B cell (primary cell): Measurements from ENCODE around the gene ZMYM2. TPM values are rescaled to one million over a fixed set of nuclear protein-coding genes. Genes with fewer than 3 reads are reported as not detected.

Experiments
- ATAC-seq: fragments of 200-7000 bp; cut with Tn5 transposase; one replicate; pipeline ENCODE4 v1.10.0; 2021; ENCODE audit warnings: low read depth, mild to moderate bottlenecking, moderate number of reproducible peaks, moderate library complexity
- CTCF ChIA-PET: fragments of 350-600 bp; sonication (Branson Sonifier 250); formaldehyde crosslinking; loops from one replicate; lab custom pipeline; 2021; ENCODE audit warnings: antibody characterized with exemption, inconsistent platforms; lab: Charles Lee
- POLR2A ChIA-PET: fragments of 350-600 bp; sonication (Branson Sonifier 250); formaldehyde crosslinking; loops from one replicate; lab custom pipeline; 2021; ENCODE audit warnings: antibody characterized with exemption; lab: Charles Lee
- DNase-seq: peaks from one replicate; pipeline ENCODE4 v3.0.0; 2013
- H2AFZ ChIP-seq: 2 replicates; pipeline ENCODE4 v1.6.1; 2012; ENCODE audit warnings: mild to moderate bottlenecking, low read depth, low read length; ENCODE audit not compliant: insufficient read depth, poor library complexity, severe bottlenecking
- H3K27ac ChIP-seq, 2 donors: 1 replicate in 1 of 2; 2 replicates in 1 of 2; pipeline ENCODE4 v1.5.1; 2012 to 2013; ENCODE audit warnings: low read length in 2 of 2, mild to moderate bottlenecking in 2 of 2, moderate library complexity in 1 of 2
- H3K27me3 ChIP-seq, 4 experiments: fragments of 200-600 bp in 1 of 4; sonication (generic) in 1 of 4; replicated peaks in 1 of 4; 1 replicate in 2 of 4; 2 replicates in 2 of 4; pipeline versions ENCODE4 v1.6.1 to v1.7.0; 2013 to 2016; ENCODE audit warnings: low read length in 3 of 4, mild to moderate bottlenecking in 2 of 4, mixed read lengths in 1 of 4, moderate library complexity in 1 of 4; ENCODE audit not compliant: insufficient read depth in 4 of 4, control insufficient read depth in 3 of 4; ENCODE audit errors: control extremely low read depth in 1 of 4
- H3K36me3 ChIP-seq, 2 experiments: replicated peaks in 1 of 2; 1 replicate in 1 of 2; 2 replicates in 1 of 2; pipeline versions ENCODE4 v1.6.1 to v1.7.1; 2013; ENCODE audit warnings: low read length in 1 of 2; ENCODE audit not compliant: insufficient read depth in 2 of 2, control insufficient read depth in 1 of 2; ENCODE audit errors: control extremely low read depth in 1 of 2, extremely low read depth in 1 of 2
- H3K4me1 ChIP-seq, 2 donors: fragments of 200-600 bp in 1 of 2; sonication (generic) in 1 of 2; 1 replicate in 1 of 2; 2 replicates in 1 of 2; pipeline versions ENCODE4 v1.5.1 to v1.6.1; 2013 to 2017; ENCODE audit warnings: low read length in 2 of 2; ENCODE audit not compliant: control insufficient read depth in 2 of 2, insufficient read depth in 2 of 2
- H3K4me2 ChIP-seq: replicated peaks from 2 replicates; pipeline ENCODE3; 2012; ENCODE audit warnings: mild to moderate bottlenecking, low read depth, low read length; ENCODE audit not compliant: poor library complexity, severe bottlenecking
- H3K4me3 ChIP-seq, 5 experiments: fragments of 200-600 bp in 1 of 5; sonication (generic) in 1 of 5; 1 replicate in 3 of 5; 2 replicates in 2 of 5; pipeline versions ENCODE4 v1.5.1 to v1.7.0; 2011 to 2016; ENCODE audit warnings: low read length in 4 of 5, mild to moderate bottlenecking in 4 of 5, low read depth in 2 of 5, control low read depth in 1 of 5, moderate library complexity in 1 of 5; ENCODE audit not compliant: insufficient read depth in 1 of 5; ENCODE audit errors: control extremely low read depth in 1 of 5, extremely low read depth in 1 of 5
- H3K79me2 ChIP-seq: fragments of 200-600 bp; sonication (generic); one replicate; pipeline ENCODE4 v1.6.0; 2016; ENCODE audit warnings: low read length; ENCODE audit not compliant: control insufficient read depth, insufficient read depth
- H3K9ac ChIP-seq: fragments of 200-600 bp; sonication (generic); 2 replicates; pipeline ENCODE4 v1.6.1; 2017; ENCODE audit warnings: mild to moderate bottlenecking, low read length, moderate library complexity
- H3K9me3 ChIP-seq, 3 donors: one replicate each; pipeline versions ENCODE4 v1.6.1 to v1.7.1; 2013; ENCODE audit warnings: low read length in 2 of 3; ENCODE audit not compliant: control insufficient read depth in 2 of 3, insufficient read depth in 1 of 3; ENCODE audit errors: control extremely low read depth in 1 of 3
- H4K20me1 ChIP-seq: 2 replicates; pipeline ENCODE4 v1.6.0; 2012; ENCODE audit warnings: mild to moderate bottlenecking, low read length; ENCODE audit not compliant: insufficient read depth, control insufficient read depth, poor library complexity, severe bottlenecking
- H3K27ac Mint-ChIP-seq: one replicate; pipeline ENCODE4 v1.8.0; 2021; ENCODE audit warnings: mixed read lengths
- H3K27me3 Mint-ChIP-seq: one replicate; pipeline ENCODE4 v1.8.0; 2021; ENCODE audit warnings: mixed read lengths
- H3K4me1 Mint-ChIP-seq: one replicate; pipeline ENCODE4 v1.8.0; 2021; ENCODE audit warnings: mixed read lengths
- H3K4me3 Mint-ChIP-seq: one replicate; pipeline ENCODE4 v1.8.0; 2021; ENCODE audit warnings: mixed read lengths
- H3K9me3 Mint-ChIP-seq: one replicate; pipeline ENCODE4 v1.8.0; 2022; ENCODE audit warnings: mixed read lengths; ENCODE audit not compliant: insufficient read depth
- CTCF ChIP-seq: fragments of 200-600 bp; IDR thresholded peaks from one replicate; pipeline ENCODE4 v1.8.0; 2022; ENCODE audit warnings: antibody characterized with exemption, mild to moderate bottlenecking
- EZH2 ChIP-seq: IDR thresholded peaks from 2 replicates; pipeline ENCODE4 v1.6.1; 2012; ENCODE audit warnings: borderline replicate concordance, low read depth, mild to moderate bottlenecking, moderate library complexity, low read length; ENCODE audit not compliant: insufficient read depth, poor library complexity, severe bottlenecking
- WGBS: methylation state at CpG from one replicate; pipeline ENCODE4 v1.1.5; 2013; ENCODE audit warnings: missing lambda C conversion rate; ENCODE audit not compliant: insufficient coverage; 5-methylcytosine and 5-hydroxymethylcytosine counted together
- intact Hi-C: fragments of 100-400 bp; cut with micrococcal nuclease; formaldehyde crosslinking; loops from one replicate; pipeline ENCODE4 v1.10.0; 2022
- polyA plus RNA-seq: library from polyadenylated mRNA; depleted of rRNA; stranded (reverse); fragments of >200 nt; gene quantifications from 2 replicates; pipeline ENCODE4 v1.2.3, GENCODE V29; 2012
- total RNA-seq, 2 donors: library from RNA; stranded (reverse); fragments of 120-200 nt in 1 of 2; gene quantifications; 1 replicate in 1 of 2; 2 replicates in 1 of 2; pipeline versions ENCODE4 v1.2.3 to v1.2.4, GENCODE V29; 2013 to 2022

The ZMYM2 gene
- total and polyA plus RNA-seq, 2 donors (not counting 1 experiment from before 2014, with no cell fraction given): 21.7 to 131 TPM

GRCh38 chr13:20057214-20057613, 98.7 kb downstream of the ZMYM2 start:
- ChIA-PET POLR2A (no interaction called here), CTCF (no interaction called here)
- H3K27ac Mint-ChIP-seq: no peak overlapping the region
- Histone ChIP-seq H3K27ac (no peak overlapping the region), H2AFZ (no peak overlapping the region), H4K20me1 (no peaks in the 10 kb centered on the region), H3K36me3 (peaks cover 14 to 55% of the 10 kb centered on the region in 2 experiments), H3K4me1 (no peaks in the 10 kb centered on the region), H3K9ac (no peak overlapping the region), H3K4me2 (no peak overlapping the region), H3K79me2 (no peaks in the 10 kb centered on the region), H3K27me3 (no peaks in the 10 kb centered on the region), H3K9me3 (no peaks in the 10 kb centered on the region), H3K4me3 (no peak overlapping the region)
- no peaks in the 10 kb centered on the region for H3K27me3 Mint-ChIP-seq
- no peaks in the 10 kb centered on the region for H3K9me3 Mint-ChIP-seq
- no peak overlapping the region for H3K4me3 Mint-ChIP-seq
- no peak for TF ChIP-seq EZH2
- TF ChIP-seq CTCF: no peak
- 100% methylated on average over 1 of the region's 7 CpGs for WGBS
- DNase-seq (no peak), ATAC-seq (no peak)
- H3K4me1 Mint-ChIP-seq: no peaks in the 10 kb centered on the region
- intact Hi-C loops: no loop called here

- H3K4me1 ChIP-seq: no peaks in the 10 kb centered on the region
- no peak overlapping the region for H3K27ac ChIP-seq
- no peaks in the 10 kb centered on the region for H3K9me3 ChIP-seq
- no peak overlapping the region for H3K9ac ChIP-seq
- no peak for DNase-seq
- H4K20me1 ChIP-seq: no peaks in the 10 kb centered on the region
- TF ChIP-seq EZH2: no peak
- no peak for TF ChIP-seq CTCF
- H3K36me3 ChIP-seq: peaks cover 12 to 60% of the 10 kb centered on the region in 2 experiments
- no peaks in the 10 kb centered on the region for H3K79me2 ChIP-seq
- intact Hi-C loops: no loop called here
- Mint-ChIP-seq H3K27ac (no peak overlapping the region), H3K4me1 (no peaks in the 10 kb centered on the region), H3K9me3 (no peaks in the 10 kb centered on the region), H3K27me3 (no peaks in the 10 kb centered on the region), H3K4me3 (no peak overlapping the region)
- no CpG with 5 or more reads among the region's 1 CpG for WGBS
- no peaks in the 10 kb centered on the region for H3K27me3 ChIP-seq
- no peak overlapping the region for H3K4me2 ChIP-seq
- CTCF ChIA-PET: no interaction called here
- POLR2A ChIA-PET: no interaction called here
- no peak overlapping the region for H2AFZ ChIP-seq
- H3K4me3 ChIP-seq: no peak overlapping the region
- ATAC-seq: no peak
These were observed 99.4 kb downstream of the ZMYM2 start for GRCh38 chr13:20057963-20058362.
